ENCODE results near the gene KRTAP5-10.

The KRTAP5-10 gene

GRCh38 chr11:71538666-71538990 is 26.7 kb upstream of the KRTAP5-10 start:
- TF ChIP-seq GATA3 (IDR thresholded peaks at IDR 0.05; ENCODE audit: low read depth, low read length): no peak
- no peak for TF ChIP-seq GATA2 (IDR thresholded peaks at IDR 0.05; ENCODE audit: low read depth, low read length)

GRCh38 chr11:71539017-71539416 is 26.3 kb upstream of the KRTAP5-10 start:
- TF ChIP-seq GATA2 (IDR thresholded peaks at IDR 0.05; ENCODE audit: low read depth, low read length) (no peak), GATA3 (IDR thresholded peaks at IDR 0.05; ENCODE audit: low read depth, low read length) (no peak)

- TF ChIP-seq GATA2 (IDR thresholded peaks at IDR 0.05; ENCODE audit: low read depth, low read length) (no peak), GATA3 (IDR thresholded peaks at IDR 0.05; ENCODE audit: low read depth, low read length) (no peak)
These were observed 23.0 kb upstream of the KRTAP5-10 start for GRCh38 chr11:71542382-71542781.

GRCh38 chr11:71542879-71543777 is 22.2 kb upstream of the KRTAP5-10 start:
- TF ChIP-seq GATA2 (IDR thresholded peaks at IDR 0.05; ENCODE audit: low read depth, low read length) (no peak), GATA3 (IDR thresholded peaks at IDR 0.05; ENCODE audit: low read depth, low read length) (no peak)

GRCh38 chr11:71543866-71544265 is 21.5 kb upstream of the KRTAP5-10 start:
- TF ChIP-seq GATA3 (IDR thresholded peaks at IDR 0.05; ENCODE audit: low read depth, low read length): no peak
- TF ChIP-seq GATA2 (IDR thresholded peaks at IDR 0.05; ENCODE audit: low read depth, low read length): no peak

GRCh38 chr11:71544525-71545214 is 20.7 kb upstream of the KRTAP5-10 start:
- TF ChIP-seq GATA2 (IDR thresholded peaks at IDR 0.05; ENCODE audit: low read depth, low read length) (no peak), GATA3 (IDR thresholded peaks at IDR 0.05; ENCODE audit: low read depth, low read length) (no peak)

- TF ChIP-seq GATA2 (IDR thresholded peaks at IDR 0.05; ENCODE audit: low read depth, low read length) (no peak), GATA3 (IDR thresholded peaks at IDR 0.05; ENCODE audit: low read depth, low read length) (no peak)
These were observed 19.9 kb upstream of the KRTAP5-10 start for GRCh38 chr11:71545405-71545966.

- TF ChIP-seq GATA3 (IDR thresholded peaks at IDR 0.05; ENCODE audit: low read depth, low read length): no peak
- TF ChIP-seq GATA2 (IDR thresholded peaks at IDR 0.05; ENCODE audit: low read depth, low read length): no peak
These were observed 17.2 kb upstream of the KRTAP5-10 start, which contains the start of gene KRTAP5-9 for GRCh38 chr11:71548120-71548519. Gene KRTAP5-9 (plus strand): TSS chr11:71548420. CDS start chr11:71548658, 238 bp downstream.

- TF ChIP-seq GATA3 (IDR thresholded peaks at IDR 0.05; ENCODE audit: low read depth, low read length) (no peak), GATA2 (IDR thresholded peaks at IDR 0.05; ENCODE audit: low read depth, low read length) (no peak)
These were observed 16.6 kb upstream of the KRTAP5-10 start for GRCh38 chr11:71548716-71549151.

GRCh38 chr11:71551711-71552110 is 13.7 kb upstream of the KRTAP5-10 start:
- no peak for TF ChIP-seq GATA2 (IDR thresholded peaks at IDR 0.05; ENCODE audit: low read depth, low read length)
- no peak for TF ChIP-seq GATA3 (IDR thresholded peaks at IDR 0.05; ENCODE audit: low read depth, low read length)

GRCh38 chr11:71554996-71555395 is 10.4 kb upstream of the KRTAP5-10 start:
- TF ChIP-seq GATA2 (IDR thresholded peaks at IDR 0.05; ENCODE audit: low read depth, low read length) (no peak), GATA3 (IDR thresholded peaks at IDR 0.05; ENCODE audit: low read depth, low read length) (no peak)

- TF ChIP-seq GATA2 (IDR thresholded peaks at IDR 0.05; ENCODE audit: low read depth, low read length): no peak
- no peak for TF ChIP-seq GATA3 (IDR thresholded peaks at IDR 0.05; ENCODE audit: low read depth, low read length)
These were observed 9.9 kb upstream of the KRTAP5-10 start for GRCh38 chr11:71555508-71555907.

- TF ChIP-seq GATA2 (IDR thresholded peaks at IDR 0.05; ENCODE audit: low read depth, low read length): no peak
- TF ChIP-seq GATA3 (IDR thresholded peaks at IDR 0.05; ENCODE audit: low read depth, low read length): no peak
These were observed 9.3 kb upstream of the KRTAP5-10 start for GRCh38 chr11:71556018-71556417.

- no peak for TF ChIP-seq GATA2 (IDR thresholded peaks at IDR 0.05; ENCODE audit: low read depth, low read length)
- no peak for TF ChIP-seq GATA3 (IDR thresholded peaks at IDR 0.05; ENCODE audit: low read depth, low read length)
These were observed 8.1 kb upstream of the KRTAP5-10 start for GRCh38 chr11:71557257-71557656.
